HG03439 (cell line): ENCODE measurements around the gene ERH.
A peak's percentile ranks its signal among the peaks of the same experiment; 100 is the strongest.
"Not testable (repeated sequence)": the region's sequence is repeated elsewhere in the genome, so short reads cannot be mapped to it uniquely, and the experiment has no call there.

Experiments
- ATAC-seq: cut with Tn5 transposase; IDR thresholded peaks from one replicate; pipeline ENCODE4 v1.9.1; 2021; ENCODE audit warnings: mild to moderate bottlenecking, moderate library complexity; ENCODE audit not compliant: unreplicated experiment

Gene ERH

GRCh38 chr14:69398053-69398817 is at the start of gene ERH, which contains the start of gene SLC39A9:
TSS of gene ERH (minus strand) at chr14:69398299. CDS start at chr14:69398233, 66 bp downstream.
TSS of gene SLC39A9 (plus strand) at chr14:69398692. CDS start at chr14:69399370, 678 bp downstream.
- ATAC-seq, result peak; percentile 88

GRCh38 chr14:69443296-69443805 is 45.3 kb upstream of the ERH start:
- no peak for ATAC-seq

GRCh38 chr14:69441948-69442347 is 43.8 kb upstream of the ERH start:
- no peak for ATAC-seq

- ATAC-seq, result no peak
These were observed 41.6 kb upstream of the ERH start for GRCh38 chr14:69439521-69440270.

GRCh38 chr14:69432364-69432763 is 34.3 kb upstream of the ERH start:
- ATAC-seq, result no peak

- ATAC-seq, result no peak
These were observed 32.3 kb upstream of the ERH start for GRCh38 chr14:69430306-69430939.

- no peak for ATAC-seq
These were observed 31.5 kb upstream of the ERH start for GRCh38 chr14:69429643-69430042.

GRCh38 chr14:69428289-69428998 is 30.3 kb upstream of the ERH start:
- ATAC-seq, result no peak

- ATAC-seq, result no peak
These were observed 29.5 kb upstream of the ERH start for GRCh38 chr14:69427596-69427995.

GRCh38 chr14:69424149-69424923 is 26.2 kb upstream of the ERH start:
- no peak for ATAC-seq

GRCh38 chr14:69423279-69423678 is 25.2 kb upstream of the ERH start:
- ATAC-seq, result no peak

GRCh38 chr14:69416087-69416486 is 18.0 kb upstream of the ERH start:
- ATAC-seq, result not testable (repeated sequence)

- no peak for ATAC-seq
These were observed 15.4 kb upstream of the ERH start for GRCh38 chr14:69413483-69413882.

GRCh38 chr14:69408331-69408960 is 10.3 kb upstream of the ERH start:
- no peak for ATAC-seq

GRCh38 chr14:69405762-69406161 is 7.7 kb upstream of the ERH start:
- ATAC-seq, result no peak

GRCh38 chr14:69404883-69405282 is 6.8 kb upstream of the ERH start:
- no peak for ATAC-seq

GRCh38 chr14:69404478-69404877 is 6.4 kb upstream of the ERH start:
- ATAC-seq, result no peak

GRCh38 chr14:69401841-69402240 is 3.7 kb upstream of the ERH start:
- ATAC-seq, result no peak

GRCh38 chr14:69400154-69400553 is 2.1 kb upstream of the ERH start:
- ATAC-seq, result no peak

- ATAC-seq, result no peak
These were observed 1.7 kb upstream of the ERH start for GRCh38 chr14:69399750-69400149.
